ENCODE data around the gene NKX3-2. TPM values are rescaled to one million over a fixed set of nuclear protein-coding genes. Genes with fewer than 3 reads are reported as not detected.

NKX3-2 gene
- total and polyA plus RNA-seq, 9 of the 15 experiments (the other 6 are each of a cell fraction or from before 2014, with no cell fraction given) = 0.03 to 0.81 (median 0.27) TPM; not detected in 1

GRCh38 chr4:13523105-13523477, 21.2 kb downstream of the NKX3-2 start:
- H3K27ac ChIP-seq (ENCODE audit: extremely low read depth, low read depth, low read length) = no peak overlapping the region
- FAIRE-seq (no peak), ATAC-seq (no peak), DNase-seq (ENCODE audit: extremely low read depth in 1 of 4, low spot score in 3 of 4) (peak in 1 of 4 experiments; percentile 3)
- no peaks in the 10 kb centered on the region for H3K9me3 ChIP-seq (replicated peaks; ENCODE audit: control insufficient read depth, insufficient read depth, low read depth, low read length)
- H3K9ac ChIP-seq (ENCODE audit: insufficient read depth in 1 of 2, low read depth in 2 of 2, low read length in 2 of 2) = no peak overlapping the region
- no peaks in the 10 kb centered on the region for H3K9me1 ChIP-seq (ENCODE audit: control insufficient read depth, insufficient read depth, low read length)
- POLR2A ChIA-PET = interaction anchor here (0.6 kb wide), 1 partner anchor 9 kb away, joined by 3 read pairs; no protein-coding TSS in a partner anchor
- H3K27me3 ChIP-seq (ENCODE audit: control insufficient read depth in 2 of 2, insufficient read depth in 2 of 2, low read length in 2 of 2) = peaks cover 4 to 30% of the 10 kb centered on the region in 2 experiments; a peak in 3 of 5 replicates
- no peak overlapping the region for H3K4me3 ChIP-seq
- H3K4me2 ChIP-seq (ENCODE audit: insufficient read depth, low read length) = no peak overlapping the region
- 56% methylated on average over 12 of the region's 17 CpGs for WGBS (ENCODE audit: insufficient coverage, low coverage, missing lambda C conversion rate)
- TF ChIP-seq PURB (CRISPR knock-in tag; IDR thresholded peaks at IDR 0.05; ENCODE audit: low read depth) (no peak), ZNF431 (CRISPR knock-in tag; IDR thresholded peaks at IDR 0.05) (no peak), TCF7 (IDR thresholded peaks at IDR 0.05; ENCODE audit: borderline replicate concordance) (no peak), DIDO1 (tag; IDR thresholded peaks at IDR 0.05; ENCODE audit: low read depth) (no peak), SAFB (IDR thresholded peaks at IDR 0.05; ENCODE audit: borderline replicate concordance, low read depth, low read length) (no peak), BRD4 (IDR thresholded peaks at IDR 0.05) (no peak), MYNN (IDR thresholded peaks at IDR 0.05) (no peak), MYNN (CRISPR knock-in tag; IDR thresholded peaks at IDR 0.05) (no peak), ETV6 (IDR thresholded peaks at IDR 0.05; ENCODE audit: borderline replicate concordance in 1 of 2, low read depth in 2 of 2, low read length in 1 of 2) (no peak), ETV6 (CRISPR knock-in tag; IDR thresholded peaks at IDR 0.05; ENCODE audit: borderline replicate concordance) (no peak), CXXC5 (CRISPR knock-in tag; IDR thresholded peaks at IDR 0.05) (no peak), CEBPZ (IDR thresholded peaks at IDR 0.05; ENCODE audit: borderline replicate concordance, low read depth, low read length) (no peak)
- H3K4me1 ChIP-seq (replicated peaks in 1 of 2; ENCODE audit: control insufficient read depth in 2 of 2, insufficient read depth in 2 of 2, low read length in 2 of 2) = peaks cover 4 to 18% of the 10 kb centered on the region in 2 experiments; a peak in 4 of 5 replicates
- H2AFZ ChIP-seq (ENCODE audit: low read depth, low read length) = no peak overlapping the region
- no peaks in the 10 kb centered on the region for H4K20me1 ChIP-seq (replicated peaks; ENCODE audit: control insufficient read depth, insufficient read depth, low read length)
- H3K79me2 ChIP-seq (ENCODE audit: control insufficient read depth, insufficient read depth, low read length) = no peaks in the 10 kb centered on the region
- no peaks in the 10 kb centered on the region for H3K36me3 ChIP-seq (ENCODE audit: control insufficient read depth, insufficient read depth, low read length)
- CTCF ChIA-PET (ENCODE audit: low intra/inter-chr PET ratio) = no interaction called here
- intact Hi-C loops (cut with micrococcal nuclease) (no loop called here), in situ Hi-C loops (cut with MboI) (no loop called here)
- BruUV-seq (replicated peaks) = no TSS peak
